HEK293 (cell line): ENCODE measurements around the gene ZNF503.
A peak's percentile ranks its signal among the peaks of the same experiment; 100 is the strongest.

ENCODE experiments used
- CTCF ChIA-PET: fragments of 350-600 bp; formaldehyde crosslinking; extraction: SDS; loops from one replicate; lab custom pipeline; 2021; ENCODE audit warnings: antibody characterized with exemption; lab: Yijun Ruan, JAX
- POLR2A ChIA-PET: fragments of 300-600 bp; formaldehyde crosslinking; extraction: SDS; loops from one replicate; lab custom pipeline; 2020; ENCODE audit warnings: antibody characterized with exemption, inconsistent platforms; lab: Yijun Ruan, JAX
- H3K27ac ChIP-seq: fragments of 200-500 bp; sonication (Bioruptor generic); 2 replicates; pipeline ENCODE4 v1.5.1; 2014; ENCODE audit warnings: low read depth, low read length, control low read depth, inconsistent platforms; ENCODE audit errors: extremely low read depth
- H3K36me3 ChIP-seq, 2 experiments: fragments of 200-500 bp in 1 of 2; sonication (Bioruptor generic) in 1 of 2; 1 replicate in 1 of 2; 2 replicates in 1 of 2; pipeline ENCODE4 v1.5.1; 2014 to 2017; ENCODE audit warnings: inconsistent platforms in 2 of 2, low read length in 2 of 2; ENCODE audit not compliant: control insufficient read depth in 2 of 2, insufficient read depth in 1 of 2
- H3K4me1 ChIP-seq: fragments of 200-500 bp; sonication (Bioruptor generic); 2 replicates; pipeline ENCODE4 v1.5.1; 2014; ENCODE audit warnings: mild to moderate bottlenecking, low read length, inconsistent platforms; ENCODE audit not compliant: control insufficient read depth, insufficient read depth
- H3K4me3 ChIP-seq: 2 replicates; pipeline ENCODE4 v1.5.1; 2011; ENCODE audit warnings: low read depth, mild to moderate bottlenecking, control low read depth, low read length, moderate library complexity
- H3K9me3 ChIP-seq: fragments of 200-500 bp; sonication (Bioruptor generic); 2 replicates; pipeline ENCODE4 v1.5.1; 2014; ENCODE audit warnings: low read depth, low read length, inconsistent platforms; ENCODE audit not compliant: control insufficient read depth, insufficient read depth
- FEZF1 ChIP-seq: fragments of 450-650 bp; formaldehyde crosslinking; IDR thresholded peaks from 2 replicates; pipeline ENCODE4 v1.5.1; 2016; ENCODE audit warnings: missing biosample characterization, missing genetic modification characterization
- GLI2 ChIP-seq: fragments of 450-650 bp; formaldehyde crosslinking; IDR thresholded peaks from 2 replicates; pipeline ENCODE4; 2017; ENCODE audit warnings: missing biosample characterization, missing genetic modification characterization, low read depth, borderline replicate concordance
- REPIN1 ChIP-seq: fragments of 450-650 bp; formaldehyde crosslinking; IDR thresholded peaks from 2 replicates; pipeline ENCODE4 v1.5.1; 2017; ENCODE audit warnings: missing biosample characterization, missing genetic modification characterization, low read depth
- SP7 ChIP-seq: fragments of 450-650 bp; formaldehyde crosslinking; IDR thresholded peaks from 2 replicates; pipeline ENCODE4 v1.5.1; 2016; ENCODE audit warnings: missing biosample characterization, missing genetic modification characterization
- TCF7L2 ChIP-seq: IDR thresholded peaks from 2 replicates; pipeline ENCODE4 v1.6.1; 2011; ENCODE audit warnings: low read depth, mild to moderate bottlenecking, inconsistent platforms, low read length, moderate library complexity, borderline replicate concordance
- WT1 ChIP-seq: fragments of 450-650 bp; formaldehyde crosslinking; IDR thresholded peaks from 2 replicates; pipeline ENCODE4 v1.5.1; 2016; ENCODE audit warnings: missing biosample characterization, missing genetic modification characterization
- ZFP69B ChIP-seq: fragments of 450-650 bp; formaldehyde crosslinking; IDR thresholded peaks from 2 replicates; pipeline ENCODE4 v1.5.1; 2016; ENCODE audit warnings: missing biosample characterization, missing genetic modification characterization
- ZIC2 ChIP-seq: fragments of 450-650 bp; formaldehyde crosslinking; IDR thresholded peaks from 2 replicates; pipeline ENCODE4 v1.5.1; 2016; ENCODE audit warnings: missing biosample characterization, missing genetic modification characterization
- ZNF18 ChIP-seq: fragments of 450-650 bp; formaldehyde crosslinking; IDR thresholded peaks from 2 replicates; pipeline ENCODE4 v1.5.1; 2016; ENCODE audit warnings: missing biosample characterization, missing genetic modification characterization
- ZNF19 ChIP-seq: fragments of 450-650 bp; formaldehyde crosslinking; IDR thresholded peaks from 2 replicates; pipeline ENCODE4; 2016; ENCODE audit warnings: missing biosample characterization, missing genetic modification characterization, low read depth
- ZNF202 ChIP-seq: fragments of 450-650 bp; formaldehyde crosslinking; IDR thresholded peaks from 2 replicates; pipeline ENCODE4 v1.5.1; 2016; ENCODE audit warnings: missing biosample characterization, missing genetic modification characterization, borderline replicate concordance
- ZNF274 ChIP-seq, 2 experiments: fragments of 200-500 bp in 1 of 2; fragments of 450-650 bp in 1 of 2; sonication (Bioruptor generic) in 1 of 2; formaldehyde crosslinking in 1 of 2; IDR thresholded peaks; 2 replicates each; pipeline versions ENCODE4 v1.5.1 to v1.6.1; 2014 to 2016; ENCODE audit warnings: borderline replicate concordance in 1 of 2, inconsistent platforms in 1 of 2, low read length in 1 of 2, missing biosample characterization in 1 of 2, missing genetic modification characterization in 1 of 2
- ZNF350 ChIP-seq: fragments of 450-650 bp; formaldehyde crosslinking; IDR thresholded peaks from 2 replicates; pipeline ENCODE4 v1.5.0; 2017; ENCODE audit warnings: missing biosample characterization, mild to moderate bottlenecking, missing genetic modification characterization
- ZNF354C ChIP-seq: fragments of 450-650 bp; formaldehyde crosslinking; IDR thresholded peaks from 2 replicates; pipeline ENCODE4 v1.5.1; 2016; ENCODE audit warnings: missing biosample characterization, missing genetic modification characterization, low read depth, borderline replicate concordance
- ZNF366 ChIP-seq: fragments of 450-650 bp; formaldehyde crosslinking; conservative IDR thresholded peaks from 2 replicates; pipeline ENCODE4 v1.5.1; 2016; ENCODE audit warnings: missing biosample characterization, missing genetic modification characterization
- ZNF423 ChIP-seq: fragments of 450-650 bp; formaldehyde crosslinking; IDR thresholded peaks from 2 replicates; pipeline ENCODE4 v1.5.1; 2016; ENCODE audit warnings: missing biosample characterization, missing genetic modification characterization
- ZNF558 ChIP-seq: fragments of 450-650 bp; formaldehyde crosslinking; IDR thresholded peaks from 2 replicates; pipeline ENCODE4 v1.5.1; 2016; ENCODE audit warnings: missing biosample characterization, missing genetic modification characterization
- ZNF561 ChIP-seq: fragments of 450-650 bp; IDR thresholded peaks from 2 replicates; pipeline ENCODE4 v1.5.1; 2018; ENCODE audit warnings: missing biosample characterization, missing genetic modification characterization, borderline replicate concordance
- ZNF645 ChIP-seq: fragments of 450-650 bp; formaldehyde crosslinking; IDR thresholded peaks from 2 replicates; pipeline ENCODE4; 2016; ENCODE audit warnings: missing biosample characterization, missing genetic modification characterization
- ZNF677 ChIP-seq: fragments of 450-650 bp; IDR thresholded peaks from 2 replicates; pipeline ENCODE4 v1.5.0; 2018; ENCODE audit warnings: missing biosample characterization, mild to moderate bottlenecking, missing genetic modification characterization, moderate library complexity
- TF ChIP-seq, protein P1 (sequence below): fragments of 450-650 bp; formaldehyde crosslinking; IDR thresholded peaks from 2 replicates; pipeline ENCODE4 v1.5.1; 2016; ENCODE audit warnings: missing biosample characterization, missing genetic modification characterization
- TF ChIP-seq, protein P2 (sequence below): fragments of 450-650 bp; formaldehyde crosslinking; IDR thresholded peaks from 2 replicates; pipeline ENCODE4 v1.5.1; 2016; ENCODE audit warnings: missing biosample characterization, missing genetic modification characterization

Gene ZNF503

DNA sequence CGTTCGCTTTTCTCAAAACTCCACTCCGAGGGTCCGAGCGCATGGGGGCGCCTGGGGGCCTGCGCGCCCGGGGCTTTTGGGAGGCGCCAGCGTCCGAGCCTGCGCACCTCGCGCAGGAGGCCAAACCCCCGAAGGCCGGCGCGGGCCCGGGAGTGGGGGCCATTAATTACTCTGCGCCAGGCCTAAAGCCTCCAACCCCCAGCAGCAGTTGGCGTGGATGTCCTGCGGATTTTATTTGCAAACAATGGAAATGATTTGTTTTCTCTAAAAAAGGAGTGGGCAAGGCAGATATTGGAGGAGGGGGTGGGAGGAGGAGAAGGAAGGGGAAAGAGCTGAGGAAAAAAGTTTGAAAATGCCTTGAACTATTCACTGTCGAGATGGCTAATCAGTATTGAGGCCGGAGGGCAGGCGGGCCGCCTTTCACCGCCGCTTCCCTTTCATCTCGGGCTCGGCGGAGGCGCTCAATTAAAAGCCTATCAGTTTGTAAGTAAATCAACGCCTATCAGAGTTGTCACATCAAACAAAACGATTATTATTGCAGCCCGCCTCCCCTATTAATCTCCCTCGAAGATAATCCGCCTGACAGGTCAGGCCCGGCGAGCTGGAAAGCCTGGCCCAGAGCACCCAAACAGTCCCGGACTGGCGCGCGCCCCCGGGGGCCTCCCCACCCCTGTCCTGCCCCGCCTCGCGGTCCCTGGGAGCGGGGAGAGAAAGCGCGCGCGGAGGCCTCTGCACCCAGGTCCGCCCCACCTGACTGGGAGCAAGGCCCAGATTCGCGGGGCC, 3.4 kb upstream of the ZNF503 start (continued):
- TF ChIP-seq ZNF645 (tag by site-specific recombination) (peak; percentile 67; the same call in 1 of the 2 replicates), ZNF19 (no peak), SP7 (tag by site-specific recombination) (peak; percentile 81), GLI2 (tag by site-specific recombination) (no peak), ZNF561 (tag by site-specific recombination) (no peak), REPIN1 (tag by site-specific recombination) (no peak), ZNF558 (tag by site-specific recombination) (no peak), TCF7L2 (peak; percentile 100), ZFP69B (tag by site-specific recombination) (no peak)
- TF ChIP-seq, protein P1, sequence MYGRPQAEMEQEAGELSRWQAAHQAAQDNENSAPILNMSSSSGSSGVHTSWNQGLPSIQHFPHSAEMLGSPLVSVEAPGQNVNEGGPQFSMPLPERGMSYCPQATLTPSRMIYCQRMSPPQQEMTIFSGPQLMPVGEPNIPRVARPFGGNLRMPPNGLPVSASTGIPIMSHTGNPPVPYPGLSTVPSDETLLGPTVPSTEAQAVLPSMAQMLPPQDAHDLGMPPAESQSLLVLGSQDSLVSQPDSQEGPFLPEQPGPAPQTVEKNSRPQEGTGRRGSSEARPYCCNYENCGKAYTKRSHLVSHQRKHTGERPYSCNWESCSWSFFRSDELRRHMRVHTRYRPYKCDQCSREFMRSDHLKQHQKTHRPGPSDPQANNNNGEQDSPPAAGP (tag by site-specific recombination), result peak; percentile 58; the same call in 1 of the 2 replicates

DNA sequence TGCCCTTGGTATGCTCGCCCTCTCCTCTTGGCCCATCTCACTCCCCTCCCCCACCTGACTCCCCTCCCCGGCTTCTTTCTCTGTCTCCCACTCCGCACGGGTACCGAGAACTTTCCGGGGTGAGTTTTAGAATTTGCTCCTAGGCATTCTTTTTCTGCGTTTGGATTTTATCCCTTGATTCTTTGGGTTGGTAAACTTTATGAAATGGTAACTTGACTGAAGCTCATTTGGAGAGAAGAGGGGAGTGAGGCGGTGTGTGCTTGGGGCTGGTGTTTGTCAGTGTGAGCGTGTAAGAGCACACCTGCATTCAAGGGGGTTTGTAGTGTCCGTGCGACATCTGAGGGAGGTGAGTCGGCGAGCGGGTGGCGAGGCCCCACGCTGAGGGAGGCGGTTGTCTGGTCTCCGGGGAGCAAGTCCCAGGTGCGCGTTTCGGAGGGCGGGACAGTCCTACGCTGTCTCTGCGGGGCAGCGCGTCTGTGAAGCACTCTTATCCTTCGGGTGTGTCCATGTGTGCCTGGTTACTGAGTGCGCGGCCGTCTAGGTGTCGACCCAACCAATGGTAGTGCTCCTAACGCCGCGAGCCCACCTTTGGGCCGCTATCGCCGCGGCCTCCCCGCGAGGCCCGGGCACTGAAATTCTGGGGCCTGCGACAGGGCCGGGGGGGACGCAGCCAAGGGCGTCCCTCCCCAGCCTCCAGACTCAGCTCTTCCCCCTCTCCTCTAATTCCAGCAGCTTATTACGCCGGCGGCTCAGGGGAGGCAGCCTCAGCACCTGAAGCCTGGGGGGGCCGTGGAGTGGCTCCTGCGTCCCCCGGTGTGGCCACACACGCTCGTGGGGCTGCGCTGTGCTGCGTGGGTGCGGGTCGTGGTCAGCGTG, 2.6 kb upstream of the ZNF503 start:
- Histone ChIP-seq H3K4me3 (peak overlapping the region; percentile 51), H3K27ac (peak overlapping the region; percentile 100)
- POLR2A ChIA-PET, result interaction anchor here (0.6 to 0.9 kb wide), 2 partner anchors 115 to 133 kb away, joined by 3 to 4 read pairs; no protein-coding TSS in a partner anchor

More for the DNA sequence above, 2.6 kb upstream of the ZNF503 start:
- TF ChIP-seq ZNF354C (tag by site-specific recombination), result no peak
- TF ChIP-seq, protein P1 (tag by site-specific recombination), result peak; percentile 52
- 0 out of 2 replicates have a peak, but pooled peaks have one; percentile 2 for TF ChIP-seq FEZF1 (tag by site-specific recombination)
- TF ChIP-seq WT1 (tag by site-specific recombination), result 0 out of 2 replicates have a peak, but pooled peaks have one; percentile 13
- TF ChIP-seq ZNF423, result peak; percentile 84
- TF ChIP-seq ZIC2 (tag by site-specific recombination), result peak; percentile 40
- TF ChIP-seq, protein P2, sequence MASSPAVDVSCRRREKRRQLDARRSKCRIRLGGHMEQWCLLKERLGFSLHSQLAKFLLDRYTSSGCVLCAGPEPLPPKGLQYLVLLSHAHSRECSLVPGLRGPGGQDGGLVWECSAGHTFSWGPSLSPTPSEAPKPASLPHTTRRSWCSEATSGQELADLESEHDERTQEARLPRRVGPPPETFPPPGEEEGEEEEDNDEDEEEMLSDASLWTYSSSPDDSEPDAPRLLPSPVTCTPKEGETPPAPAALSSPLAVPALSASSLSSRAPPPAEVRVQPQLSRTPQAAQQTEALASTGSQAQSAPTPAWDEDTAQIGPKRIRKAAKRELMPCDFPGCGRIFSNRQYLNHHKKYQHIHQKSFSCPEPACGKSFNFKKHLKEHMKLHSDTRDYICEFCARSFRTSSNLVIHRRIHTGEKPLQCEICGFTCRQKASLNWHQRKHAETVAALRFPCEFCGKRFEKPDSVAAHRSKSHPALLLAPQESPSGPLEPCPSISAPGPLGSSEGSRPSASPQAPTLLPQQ, result 0 out of 2 replicates have a peak, but pooled peaks have one; percentile 1
- TF ChIP-seq SP7 (tag by site-specific recombination), result no peak
- 0 out of 2 replicates have a peak, but pooled peaks have one; percentile 2 for TF ChIP-seq ZNF677
- 0 out of 2 replicates have a peak, but pooled peaks have one; percentile 56 for TF ChIP-seq ZNF202 (tag by site-specific recombination)
- no peak for TF ChIP-seq ZNF350
- no peak for TF ChIP-seq ZNF274 (IDR thresholded peaks at IDR 0.05; ENCODE audit: low read length)
- TF ChIP-seq ZNF274 (tag by site-specific recombination; IDR thresholded peaks at IDR 0.05; ENCODE audit: borderline replicate concordance), result no peak
- 0 out of 2 replicates have a peak, but pooled peaks have one; percentile 10 for TF ChIP-seq ZNF366 (tag by site-specific recombination)
- TF ChIP-seq ZNF18, result peak; percentile 79; the same call in 1 of the 2 replicates
- TF ChIP-seq, all 188 proteins: peak for 10
- Histone ChIP-seq H3K9me3 (no peaks in the 10 kb centered on the region), H3K36me3 (peaks cover 0 to 32% of the 10 kb centered on the region in 2 experiments; a peak in 1 of 3 replicates), H3K4me1 (no peaks in the 10 kb centered on the region)
- CTCF ChIA-PET, result interaction anchor here (0.7 kb wide), 1 partner anchor 25 kb away, joined by 4 read pairs; no protein-coding TSS in a partner anchor
